OCI-LY7 (cell line): Measurements from ENCODE around the gene SAP30BP. TPM values are rescaled to one million over a fixed set of nuclear protein-coding genes. Genes with fewer than 3 reads are reported as not detected.

Source experiments
- BruUV-seq: library from RNA; stranded (reverse); fragments of 400-500 nt; replicated peaks from 2 replicates; lab custom pipeline; 2021; lab: Mats Ljungman, UMichigan
- CTCF ChIA-PET: fragments of 300-600 bp; sonication (Branson Sonifier 250); formaldehyde crosslinking; loops from one replicate; lab custom pipeline; 2022; ENCODE audit warnings: antibody characterized with exemption; ENCODE audit not compliant: unreplicated experiment; lab: Charles Lee
- POLR2A ChIA-PET: fragments of 300-600 bp; sonication (Branson Sonifier 250); formaldehyde crosslinking; loops from one replicate; lab custom pipeline; 2022; ENCODE audit warnings: antibody characterized with exemption; lab: Charles Lee
- DNase-seq: peaks from one replicate; pipeline ENCODE4 v3.0.0-alpha.2; 2015; ENCODE audit warnings: low spot score
- H2AFZ ChIP-seq: fragments of 200-600 bp; sonication (generic), shearing (Covaris generic); 2 replicates; pipeline ENCODE4 v1.6.1; 2014; ENCODE audit warnings: mild to moderate bottlenecking, antibody characterized with exemption, low read length, moderate library complexity
- H3K27ac ChIP-seq: fragments of 200-600 bp; sonication (generic); 2 replicates; pipeline ENCODE4 v1.5.1; 2014; ENCODE audit warnings: mixed run types, low read depth, mild to moderate bottlenecking, moderate library complexity, low read length, inconsistent platforms; ENCODE audit not compliant: poor library complexity, severe bottlenecking
- H3K36me3 ChIP-seq: fragments of 200-600 bp; sonication (generic); 2 replicates; pipeline ENCODE4 v1.6.1; 2014; ENCODE audit warnings: mild to moderate bottlenecking, antibody characterized with exemption, low read length, moderate library complexity, mixed read lengths; ENCODE audit not compliant: insufficient read depth
- H3K4me1 ChIP-seq: fragments of 200-600 bp; sonication (generic); 2 replicates; pipeline ENCODE4 v1.5.1; 2014; ENCODE audit warnings: mild to moderate bottlenecking, low read length; ENCODE audit not compliant: insufficient read depth, poor library complexity, severe bottlenecking
- H3K4me2 ChIP-seq: fragments of 200-600 bp; sonication (generic); 2 replicates; pipeline ENCODE4 v1.6.1; 2014; ENCODE audit warnings: mild to moderate bottlenecking, low read length
- H3K4me3 ChIP-seq: fragments of 200-600 bp; sonication (generic); 2 replicates; pipeline ENCODE4 v1.5.1; 2014; ENCODE audit warnings: mild to moderate bottlenecking, low read depth, low read length; ENCODE audit not compliant: poor library complexity, severe bottlenecking
- H3K79me2 ChIP-seq: fragments of 200-600 bp; sonication (generic); 2 replicates; pipeline ENCODE4 v1.6.1; 2016; ENCODE audit warnings: low read depth, mild to moderate bottlenecking, low read length, moderate library complexity, mixed read lengths; ENCODE audit not compliant: insufficient read depth
- H3K9me2 ChIP-seq: fragments of 200-600 bp; sonication (generic); 2 replicates; pipeline ENCODE4 v1.6.1; 2016; ENCODE audit warnings: mild to moderate bottlenecking, low read length, mixed read lengths; ENCODE audit not compliant: insufficient read depth
- H3K9me3 ChIP-seq: fragments of 200-600 bp; sonication (generic); 2 replicates; pipeline ENCODE4 v1.6.1; 2014; ENCODE audit warnings: mild to moderate bottlenecking, mixed run types, low read length, mixed read lengths
- H4K20me1 ChIP-seq: fragments of 200-600 bp; sonication (generic); 2 replicates; pipeline ENCODE4 v1.6.1; 2014; ENCODE audit warnings: mild to moderate bottlenecking, antibody characterized with exemption, low read length, moderate library complexity, mixed read lengths; ENCODE audit not compliant: insufficient read depth
- CTCF ChIP-seq: fragments of 200-600 bp; sonication (generic); conservative IDR thresholded peaks from 2 replicates; pipeline ENCODE4 v1.5.1; 2014; ENCODE audit warnings: mild to moderate bottlenecking, antibody characterized with exemption, low read length, moderate library complexity, mixed read lengths
- EZH2phosphoT487 ChIP-seq: fragments of 200-600 bp; sonication (generic); IDR thresholded peaks from 2 replicates; pipeline ENCODE4 v1.6.1; 2018; ENCODE audit warnings: low read depth, borderline replicate concordance, mild to moderate bottlenecking, mixed run types, antibody characterized with exemption, low read length, moderate library complexity, mixed read lengths
- intact Hi-C: fragments of 100-400 bp; cut with micrococcal nuclease; formaldehyde crosslinking; loops from one replicate; pipeline ENCODE4 v1.10.0; 2022; ENCODE audit not compliant: unreplicated experiment
- total RNA-seq, 2 experiments: library from RNA; depleted of rRNA in 1 of 2; stranded (reverse); fragments of >200 nt in 1 of 2; shearing (Covaris generic) in 1 of 2; gene quantifications; 2 replicates each; pipeline ENCODE4 v1.2.3, GENCODE V29; 2014 to 2022

The SAP30BP gene
- total RNA-seq, 2 experiments from 2014 or later = 127 to 187 TPM

DNA sequence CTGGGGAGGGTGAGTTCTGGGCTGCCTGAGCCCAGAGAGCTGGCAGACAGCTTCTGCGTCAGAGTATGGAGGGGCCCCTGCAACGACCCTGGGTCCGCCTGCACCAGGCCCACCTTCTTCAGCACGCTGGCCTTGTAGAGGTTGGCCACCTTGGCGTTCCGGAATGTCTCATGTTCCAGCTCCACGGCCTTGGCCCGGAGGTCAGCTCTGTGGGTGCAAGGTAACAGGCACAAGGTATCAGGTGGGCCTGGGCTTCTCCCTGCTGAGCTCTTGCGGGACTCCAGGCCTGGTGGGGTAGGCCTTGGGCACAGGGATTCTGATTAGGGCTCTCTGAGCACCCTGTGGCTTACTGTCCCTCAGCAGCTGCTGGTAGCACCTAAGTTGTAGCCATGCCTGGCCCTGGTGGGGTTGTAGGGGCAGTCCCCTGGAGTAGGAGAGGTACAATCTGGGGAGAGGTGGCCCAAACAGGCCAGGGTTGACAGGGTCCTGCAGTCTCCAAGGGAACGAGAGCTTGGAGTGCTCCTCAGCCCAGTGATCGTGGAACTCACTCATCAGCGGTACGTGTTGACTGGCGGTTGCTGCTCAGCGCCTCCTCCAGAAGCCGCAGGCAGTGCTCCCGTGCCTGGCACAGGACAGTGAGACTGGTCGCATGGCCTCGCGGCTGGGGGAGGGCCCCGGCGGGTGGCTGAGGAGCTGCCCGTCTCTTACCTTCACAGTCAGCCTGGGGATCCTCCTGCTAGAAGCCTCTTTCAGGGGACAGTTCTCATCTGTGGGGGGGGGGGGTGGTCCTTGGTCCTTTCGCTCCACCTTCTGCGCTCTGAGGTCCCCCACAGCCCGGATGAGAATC lies 36.8 kb upstream of the SAP30BP start:
- H3K36me3 ChIP-seq = peaks cover 22% of the 10 kb centered on the region; the same call in 1 of the 2 replicates
- CTCF ChIA-PET = interaction anchor here (0.7 to 1.3 kb wide), 2 partner anchors 108 to 118 kb away, joined by 3 read pairs; no protein-coding TSS in a partner anchor
- H3K27ac ChIP-seq = no peak overlapping the region
- no peak overlapping the region for H3K4me2 ChIP-seq
- H4K20me1 ChIP-seq = no peaks in the 10 kb centered on the region
- H3K4me1 ChIP-seq = peaks cover 34% of the 10 kb centered on the region
- DNase-seq = no peak
- H3K9me3 ChIP-seq = no peaks in the 10 kb centered on the region
- intact Hi-C loops = loop anchor here (5.0 kb wide), 1 partner anchor 37 kb away; the partner anchor contains the start of genes RECQL5 and SAP30BP
- no peaks in the 10 kb centered on the region for H3K9me2 ChIP-seq
- POLR2A ChIA-PET = interaction anchor here (0.6 kb wide), 3 partner anchors 20 to 750 kb away, joined by 3 to 5 read pairs (median 3); no protein-coding TSS in a partner anchor
- H3K79me2 ChIP-seq = no peaks in the 10 kb centered on the region
- H2AFZ ChIP-seq = no peak overlapping the region
- H3K4me3 ChIP-seq = no peak overlapping the region
- BruUV-seq = no TSS peak
- TF ChIP-seq CTCF = no peak
- no peak for TF ChIP-seq EZH2phosphoT487

DNA sequence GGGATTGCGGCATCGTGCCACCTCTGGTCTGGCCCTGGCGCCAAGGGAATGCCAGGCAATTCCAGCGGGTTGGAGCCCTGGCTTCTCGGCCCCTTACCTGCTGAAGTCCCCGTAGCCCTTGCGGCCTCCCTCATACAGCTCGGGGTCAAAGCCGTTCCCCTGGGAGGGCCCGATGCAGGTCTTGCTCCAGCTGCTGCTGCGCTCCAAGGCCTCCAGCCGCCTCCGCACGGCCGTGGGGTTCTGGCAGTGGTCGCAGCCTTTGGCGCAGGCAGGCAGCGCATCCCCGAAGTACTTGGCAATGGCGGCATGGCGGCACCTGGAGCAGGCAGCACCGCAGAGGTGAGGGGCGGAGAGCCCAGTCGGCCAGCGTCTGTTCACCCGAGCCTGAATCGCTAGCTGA lies 35.8 kb upstream of the SAP30BP start:
- Histone ChIP-seq H2AFZ (no peak overlapping the region), H3K4me3 (no peak overlapping the region), H4K20me1 (no peaks in the 10 kb centered on the region), H3K27ac (no peak overlapping the region), H3K4me1 (peaks cover 30% of the 10 kb centered on the region), H3K9me2 (no peaks in the 10 kb centered on the region), H3K79me2 (no peaks in the 10 kb centered on the region), H3K9me3 (no peaks in the 10 kb centered on the region), H3K36me3 (peaks cover 22% of the 10 kb centered on the region; the same call in 1 of the 2 replicates), H3K4me2 (no peak overlapping the region)
- ChIA-PET CTCF (interaction anchor here (1.3 kb wide), 1 partner anchor 117 kb away, joined by 3 read pairs; no protein-coding TSS in a partner anchor), POLR2A (no interaction called here)
- TF ChIP-seq CTCF (no peak), EZH2phosphoT487 (no peak)
- DNase-seq = no peak
- BruUV-seq = no TSS peak
- intact Hi-C loops = loop anchor here (5.0 kb wide), 1 partner anchor 36 kb away; the partner anchor contains the start of genes RECQL5 and SAP30BP
